HG03520 (cell line): ENCODE results near the gene CPOX.
"Not testable (repeated sequence)": the region's sequence is repeated elsewhere in the genome, so short reads cannot be mapped to it uniquely, and the experiment has no call there.

Experiments used
- ATAC-seq: cut with Tn5 transposase; IDR thresholded peaks from one replicate; pipeline ENCODE4 v1.9.1; 2021; ENCODE audit warnings: mild to moderate bottlenecking, moderate library complexity; ENCODE audit not compliant: unreplicated experiment

CPOX gene

DNA sequence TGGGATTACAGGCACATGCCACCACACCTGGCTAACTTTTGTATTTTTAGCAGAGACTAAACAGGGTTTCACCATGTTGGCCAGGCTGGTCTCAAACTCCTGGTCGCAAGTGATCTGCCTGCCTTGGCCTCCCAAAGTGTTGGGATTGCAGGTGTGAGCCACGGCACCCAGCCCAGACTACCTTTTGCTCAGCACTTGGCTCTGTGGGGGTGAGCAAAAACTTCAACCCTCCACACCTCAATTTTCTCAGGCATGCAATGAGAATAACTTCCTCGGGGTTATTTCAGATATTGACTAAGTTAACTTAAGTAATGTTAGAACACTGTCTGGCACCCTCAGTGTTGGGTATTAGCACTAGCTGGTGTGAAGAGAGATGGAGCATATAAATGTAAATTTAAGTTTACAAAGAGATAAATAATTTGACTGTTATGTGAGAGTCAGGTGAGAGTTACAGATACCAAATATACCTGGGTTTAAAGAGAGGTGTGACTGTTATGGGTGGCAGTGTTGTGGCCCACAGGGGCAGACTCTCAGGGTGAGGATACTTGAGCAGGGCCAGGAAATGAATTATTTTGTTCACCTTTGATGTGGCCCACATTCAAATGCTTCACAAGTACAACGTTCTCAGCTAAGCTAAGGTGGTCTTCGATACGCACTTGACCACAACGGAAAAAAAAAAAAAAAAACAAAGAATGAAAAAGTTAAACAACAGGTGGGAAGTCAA is 29.0 kb downstream of the CPOX start:
- no peak for ATAC-seq

DNA sequence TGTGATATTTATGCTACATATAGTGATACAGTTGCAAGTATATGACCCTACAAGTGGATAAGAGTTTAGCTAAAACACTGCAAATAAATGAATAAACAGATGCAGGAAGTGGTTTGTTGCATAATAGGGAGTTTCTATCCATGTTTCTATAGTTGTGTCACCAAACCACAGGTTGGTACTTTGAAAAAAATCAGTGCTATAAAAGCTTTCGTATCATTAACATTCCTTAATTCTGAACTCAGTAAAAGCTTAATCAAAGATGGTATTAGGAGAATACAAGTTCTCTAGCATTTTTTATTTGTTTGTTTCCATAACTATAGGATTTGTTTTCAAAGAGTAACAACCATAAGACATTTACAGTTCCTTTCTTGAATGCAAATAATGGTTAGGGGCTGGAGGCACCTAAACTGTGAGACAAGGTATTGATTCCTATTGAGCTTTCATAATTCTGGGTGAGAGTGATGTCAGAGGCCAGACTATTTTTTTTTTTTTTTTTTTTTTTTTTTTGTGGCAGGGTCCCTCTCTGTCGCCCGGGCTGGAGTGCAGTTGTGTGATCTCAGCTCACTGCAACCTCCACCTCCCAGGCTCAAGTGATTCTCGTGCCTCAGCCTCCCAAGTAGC is 29.6 kb downstream of the CPOX start:
- peak; percentile 50 for ATAC-seq

DNA sequence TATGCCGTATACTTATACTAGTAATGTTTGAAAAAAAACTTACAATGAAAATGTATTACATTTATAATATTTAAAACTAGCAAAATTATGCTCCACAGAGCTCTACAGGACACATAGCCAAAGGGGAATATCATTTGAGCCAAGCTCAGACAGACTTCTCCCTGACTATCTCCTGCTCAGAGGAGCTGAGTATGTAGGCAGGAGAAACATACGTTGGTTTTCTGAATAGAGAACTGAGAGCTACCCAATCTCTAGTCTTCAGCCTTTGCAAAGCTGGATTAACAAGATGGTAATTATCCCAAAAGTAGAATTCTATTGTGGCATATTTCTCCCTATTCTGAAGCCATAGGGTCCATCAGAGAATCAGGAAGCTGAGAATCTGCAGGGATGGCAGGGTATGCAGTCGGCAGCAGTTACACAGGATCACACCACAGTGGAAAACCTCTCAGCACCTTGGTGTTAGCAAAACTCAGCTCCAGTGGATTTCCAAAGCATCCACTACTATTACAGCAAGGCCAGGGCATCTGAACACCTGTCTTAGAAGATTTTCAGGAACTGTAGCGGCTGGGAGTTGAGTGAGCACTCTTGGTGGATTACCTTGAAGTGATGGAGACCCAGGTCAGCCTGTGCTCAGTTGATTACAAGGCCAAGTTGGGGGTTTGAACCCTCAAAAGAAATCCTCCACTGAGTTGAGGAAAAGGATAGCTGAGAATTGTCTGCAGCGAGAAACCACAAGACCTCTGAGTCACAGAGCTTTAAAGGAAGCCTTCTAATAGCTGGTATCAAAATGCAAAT is 31.5 kb downstream of the CPOX start:
- ATAC-seq, result no peak

DNA sequence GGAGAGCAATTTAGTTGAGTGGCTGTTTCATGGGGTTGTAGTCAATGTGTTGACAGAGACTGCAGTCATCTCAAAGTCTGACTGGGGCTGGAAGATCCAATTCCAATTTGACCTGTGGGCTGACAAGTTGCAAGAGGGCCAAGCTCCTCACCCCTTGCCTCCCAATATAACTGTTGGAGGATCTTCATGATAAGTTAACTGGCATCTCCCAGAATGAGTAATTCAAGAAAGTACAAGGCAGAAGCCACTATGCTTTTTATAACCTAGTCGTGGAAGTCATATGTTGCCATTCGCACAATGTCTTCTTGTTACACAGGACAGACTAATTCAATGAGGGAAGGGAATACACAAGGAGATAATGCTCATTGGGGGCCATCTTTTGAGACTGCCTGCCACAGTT is 32.5 kb downstream of the CPOX start:
- no peak for ATAC-seq

DNA sequence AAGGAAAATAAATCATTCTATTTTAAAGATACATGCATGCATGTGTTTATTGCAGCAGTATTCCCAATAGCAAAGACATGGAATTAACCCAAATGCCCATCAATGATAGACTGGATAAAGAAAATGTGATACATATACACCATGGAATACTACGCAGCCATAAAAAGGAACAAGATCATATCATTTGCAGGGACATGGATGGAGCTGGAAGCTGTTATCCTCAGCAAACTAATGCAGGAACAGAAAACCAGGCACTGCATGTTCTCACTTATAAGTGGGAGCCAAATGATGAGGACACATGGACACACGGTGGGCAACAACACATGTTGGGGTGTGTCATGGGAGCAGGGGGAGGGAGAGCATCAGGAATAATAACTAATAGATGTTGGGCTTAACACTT is 33.6 kb downstream of the CPOX start:
- not testable (repeated sequence) for ATAC-seq

DNA sequence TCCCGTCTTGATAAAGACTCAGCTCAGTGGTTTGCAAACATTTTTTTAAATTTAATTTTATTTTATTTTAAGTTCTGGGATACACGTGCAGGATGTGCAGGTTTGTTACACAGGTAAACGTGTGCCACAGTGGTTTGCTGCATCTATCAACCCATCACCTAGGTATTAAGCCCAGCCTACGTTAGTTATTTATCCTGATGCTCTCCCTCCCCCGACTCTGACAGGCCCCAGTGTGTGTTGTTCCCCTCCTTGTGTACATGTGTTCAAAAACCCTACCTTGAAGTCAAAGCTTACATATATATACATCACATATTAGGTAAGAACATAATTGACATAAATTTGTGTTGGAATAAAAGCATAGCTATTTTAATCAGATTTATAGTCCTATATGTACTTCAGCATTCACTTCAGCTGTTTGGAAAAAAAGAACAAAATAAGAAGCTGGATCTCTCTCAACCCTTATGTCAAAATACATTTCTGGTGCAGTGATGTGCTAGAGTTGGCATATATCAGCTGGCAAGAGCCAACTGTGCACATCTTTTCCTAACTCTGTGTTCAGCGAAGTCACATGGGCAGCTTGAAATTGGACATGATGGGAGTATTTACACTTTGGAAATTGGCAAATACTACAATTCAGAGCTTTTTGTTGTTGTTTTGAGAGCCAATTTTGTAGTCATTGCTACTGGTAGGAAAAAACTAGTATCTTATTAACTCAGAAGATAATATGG is 35.1 kb downstream of the CPOX start:
- no peak for ATAC-seq

DNA sequence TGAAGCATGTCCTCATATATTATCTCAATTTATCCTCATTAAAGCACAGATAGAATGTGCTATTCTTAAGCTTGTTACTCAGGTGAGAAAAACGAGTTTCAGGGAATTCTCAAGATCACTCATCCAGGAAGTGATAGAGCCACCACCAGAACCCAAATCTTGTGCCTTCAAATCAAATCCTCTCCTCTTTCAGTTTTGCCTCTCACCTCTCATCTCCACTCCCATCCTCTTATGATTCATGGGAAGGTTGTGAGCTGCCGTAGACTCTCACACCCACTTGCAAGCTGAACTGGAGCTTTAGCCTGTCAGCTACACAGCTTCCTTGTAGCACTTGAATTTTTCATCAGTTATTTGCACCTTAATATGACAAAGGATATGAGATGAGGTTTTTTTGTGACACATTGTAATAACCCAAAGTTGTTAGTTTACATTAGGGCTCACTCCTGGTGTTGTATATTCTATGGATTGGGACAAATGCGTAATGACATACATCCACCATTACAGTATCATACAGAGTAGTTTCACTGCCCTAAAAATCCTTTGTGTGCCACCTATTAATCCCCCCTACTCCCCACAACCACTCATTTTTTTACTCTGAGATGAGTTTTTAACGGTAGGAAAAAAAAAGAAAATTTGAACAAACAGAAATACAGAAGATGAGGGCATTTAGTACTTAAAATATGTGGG is 35.9 kb downstream of the CPOX start:
- no peak for ATAC-seq

DNA sequence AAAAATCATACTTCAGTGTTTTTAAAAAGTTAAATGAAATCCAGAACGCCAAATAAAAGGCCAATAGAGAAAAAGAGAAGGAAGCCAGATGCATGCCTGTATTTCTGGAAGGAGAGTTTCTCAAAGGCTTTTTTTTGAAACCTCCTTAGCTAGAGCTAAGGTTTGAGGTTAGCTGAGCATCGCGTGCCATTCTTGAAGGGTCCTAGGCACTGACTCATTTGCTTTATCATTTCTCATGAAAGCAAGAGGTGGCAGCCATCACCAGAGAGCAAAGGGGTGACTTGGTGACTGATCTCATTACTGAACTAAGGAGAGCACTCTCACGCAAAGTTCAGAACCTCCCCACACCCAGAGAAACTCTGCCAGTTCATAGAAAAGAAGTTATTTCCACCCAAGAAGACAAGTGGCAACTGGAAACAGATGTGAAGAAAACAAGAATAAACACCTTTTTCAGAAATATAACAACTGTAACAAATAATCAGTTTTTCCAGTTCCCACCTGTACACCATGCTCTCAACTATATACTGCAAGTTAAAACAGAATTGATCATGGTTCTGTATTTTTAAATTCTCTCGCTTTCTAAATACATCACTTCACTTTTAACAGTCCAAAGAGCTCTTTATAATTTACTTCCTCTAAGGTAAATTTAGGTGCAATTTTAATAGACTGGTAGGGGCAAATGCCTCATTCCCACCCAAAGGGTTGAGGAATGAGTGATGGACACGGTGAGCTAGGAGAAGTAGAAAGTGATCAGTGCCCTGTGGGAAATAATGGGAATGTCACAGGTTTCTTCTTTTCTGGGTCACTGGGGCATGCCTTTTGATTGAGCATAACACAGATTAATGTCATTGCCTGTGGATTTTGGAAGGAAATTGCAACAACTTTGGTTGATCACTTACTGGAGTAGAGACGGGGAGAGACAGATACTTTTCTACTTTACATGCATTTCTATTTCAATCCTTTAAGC is 37.0 kb downstream of the CPOX start:
- ATAC-seq, result peak; percentile 76

DNA sequence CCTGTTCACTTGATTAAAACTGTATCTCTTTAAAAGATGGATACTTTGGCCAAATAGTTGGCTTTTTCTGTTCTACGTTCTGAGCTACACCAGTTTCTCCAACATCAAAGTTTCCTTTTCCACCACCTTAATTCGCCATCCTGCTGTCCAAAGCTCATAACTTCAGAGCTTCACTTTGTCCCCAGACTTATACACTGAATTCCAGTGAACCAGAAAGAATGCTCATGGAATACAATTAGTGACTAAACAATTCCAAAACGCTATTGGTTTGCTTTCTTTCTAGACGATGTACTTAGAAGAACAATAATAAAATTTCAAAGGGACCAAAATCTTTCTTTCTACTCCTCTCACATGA is 38.4 kb downstream of the CPOX start:
- ATAC-seq, result no peak

DNA sequence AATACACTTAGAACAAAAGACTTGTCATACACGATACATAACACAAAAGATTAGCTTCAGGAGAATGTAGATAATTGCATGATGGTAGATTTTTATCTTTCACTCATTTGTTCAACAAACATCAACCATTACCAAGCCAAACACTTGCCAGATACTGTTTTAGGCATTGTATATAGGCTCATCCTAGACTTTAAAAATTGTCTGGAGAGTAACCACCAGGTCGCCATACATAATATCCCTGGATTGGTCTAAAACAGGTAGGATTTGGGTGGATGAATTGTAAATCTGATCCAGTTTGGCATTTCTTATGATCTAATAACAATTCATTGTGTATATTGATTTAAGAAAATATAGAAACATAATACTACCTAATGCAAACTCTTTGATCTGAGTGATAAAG is 38.8 kb downstream of the CPOX start:
- ATAC-seq, result no peak

DNA sequence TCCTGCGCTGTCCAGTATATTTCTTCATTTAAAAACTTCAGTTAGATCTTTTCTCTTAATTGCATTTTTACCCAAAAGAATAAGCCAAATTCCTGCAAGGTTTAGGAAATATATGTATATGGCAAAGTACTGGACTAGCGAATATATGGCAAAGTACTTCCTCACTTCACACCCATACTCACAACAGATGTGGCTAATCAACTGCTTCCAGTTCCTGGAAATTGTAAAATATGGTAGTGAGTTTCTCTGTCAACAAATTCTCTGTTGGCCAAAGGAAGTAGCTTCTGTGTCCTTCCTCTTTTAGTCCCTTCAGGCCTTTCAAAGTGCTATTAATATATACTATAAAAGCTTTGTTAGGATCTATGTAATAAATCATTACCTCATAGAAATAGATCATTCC is 39.7 kb downstream of the CPOX start:
- no peak for ATAC-seq

DNA sequence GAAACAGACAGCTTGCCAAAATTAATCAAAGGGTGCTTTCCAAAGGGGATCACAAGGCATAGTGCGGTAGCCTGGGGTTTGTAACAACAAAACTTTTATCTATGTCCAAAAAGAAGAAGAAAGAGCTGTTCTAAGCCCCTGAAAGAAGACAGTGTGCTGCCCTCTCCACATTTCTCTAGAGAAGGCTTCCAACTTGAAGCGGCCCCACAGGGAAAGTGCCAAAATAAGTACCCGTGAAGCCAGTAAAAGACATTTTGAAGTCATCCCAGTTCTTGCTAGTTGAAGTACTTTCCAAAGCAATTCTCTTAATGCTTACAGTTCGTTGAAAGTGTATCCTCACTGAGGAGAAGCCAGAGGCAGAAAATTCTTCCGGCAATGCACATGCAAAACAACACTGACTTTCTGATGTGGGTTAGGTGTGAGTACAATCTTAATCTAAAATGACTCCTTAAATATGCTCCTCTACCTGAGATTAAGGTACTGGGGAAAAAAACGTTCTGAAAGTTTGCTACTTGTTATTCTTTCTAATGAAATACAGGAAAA is 40.3 kb downstream of the CPOX start:
- ATAC-seq, result no peak

DNA sequence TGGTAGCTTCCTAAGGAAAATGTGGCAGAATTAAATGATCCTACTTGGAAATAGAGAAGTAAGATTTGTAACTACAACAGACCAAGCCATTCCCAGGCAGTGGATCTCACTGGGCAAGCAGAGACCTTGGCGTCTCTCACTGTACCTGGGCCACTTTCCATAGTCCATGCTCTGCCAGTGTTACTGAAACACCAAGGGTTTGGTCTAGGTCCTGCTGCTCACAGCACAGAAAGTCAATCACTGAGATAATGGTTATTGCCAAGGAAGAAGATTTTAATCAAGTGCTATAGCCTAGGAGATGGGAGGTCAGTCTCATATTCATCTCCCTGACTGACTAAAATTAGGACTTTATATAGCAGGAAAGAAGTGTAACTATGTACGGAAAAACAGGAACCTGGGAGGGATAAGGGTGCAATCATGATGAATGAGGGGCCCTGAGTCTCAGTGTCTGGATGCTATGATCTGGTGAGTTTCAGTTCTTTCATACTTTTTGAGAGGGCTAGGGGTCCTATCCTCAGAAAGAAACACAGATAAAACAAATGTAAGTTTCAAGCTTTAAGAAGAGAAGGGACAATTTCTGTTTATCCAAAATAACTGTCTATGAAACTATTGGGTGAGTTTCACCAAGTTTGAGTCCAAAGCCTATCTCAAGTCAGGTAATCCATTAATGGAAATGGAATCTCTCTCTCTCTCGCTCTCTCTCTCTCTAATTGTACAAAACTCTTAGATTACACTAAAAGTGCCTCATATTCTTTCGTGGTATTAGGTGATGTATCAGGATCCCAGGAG is 41.0 kb downstream of the CPOX start:
- no peak for ATAC-seq

DNA sequence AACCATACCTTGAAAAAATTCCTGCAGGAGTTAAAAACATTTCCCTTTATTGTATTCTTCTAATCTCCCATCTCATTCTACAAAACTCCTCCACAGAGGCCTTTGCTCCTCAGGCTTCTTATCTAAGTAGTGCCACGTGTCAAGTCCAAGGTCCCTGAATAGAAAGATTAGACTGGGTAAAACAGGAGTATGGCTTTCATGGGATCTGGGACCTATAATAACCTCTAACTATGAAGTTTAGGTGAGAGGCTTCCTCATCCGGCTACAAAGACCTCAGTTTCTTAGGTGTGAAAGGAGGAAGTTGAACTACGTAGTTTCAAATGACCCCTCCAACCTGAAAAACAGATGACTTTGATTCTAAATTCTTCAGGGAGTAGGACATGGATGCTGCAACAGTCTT is 41.7 kb downstream of the CPOX start:
- no peak for ATAC-seq

DNA sequence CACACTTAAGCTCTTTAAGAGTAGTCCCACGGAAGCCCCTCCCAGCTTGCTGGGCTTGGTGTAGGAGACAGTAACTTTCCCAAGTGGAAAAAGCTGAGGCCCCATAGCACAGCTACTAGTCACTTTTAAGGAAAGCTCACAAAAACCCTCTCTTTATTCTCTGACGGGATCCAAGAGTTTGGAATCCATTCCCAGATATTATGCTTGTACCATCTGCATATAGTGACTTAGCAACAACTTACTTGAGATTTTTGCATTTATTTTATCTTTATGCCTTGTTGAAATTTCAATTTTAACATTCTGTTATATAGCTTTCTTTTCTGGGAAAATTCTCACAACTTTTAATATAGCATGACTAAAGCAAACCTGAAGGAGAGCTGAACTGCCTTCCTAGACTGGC is 42.2 kb downstream of the CPOX start:
- no peak for ATAC-seq

DNA sequence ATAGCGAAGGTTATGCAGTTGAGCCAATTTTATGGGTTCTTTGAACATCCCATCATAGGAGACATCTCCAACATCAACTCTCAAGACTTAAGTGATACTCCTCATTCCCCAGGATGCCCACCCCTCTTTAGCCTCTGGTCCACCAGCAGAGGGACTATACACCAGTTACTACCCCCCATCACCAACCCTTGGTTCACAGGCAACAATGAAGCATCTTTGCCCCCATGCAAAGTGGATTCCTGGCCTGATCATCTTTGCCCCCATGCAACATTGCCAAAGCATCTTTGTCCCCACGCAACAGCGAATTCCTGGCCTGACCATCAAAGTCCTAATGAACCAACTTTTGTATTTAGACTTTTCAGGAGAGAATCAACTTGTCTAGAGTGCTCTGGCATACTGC is 42.6 kb downstream of the CPOX start:
- ATAC-seq, result no peak

DNA sequence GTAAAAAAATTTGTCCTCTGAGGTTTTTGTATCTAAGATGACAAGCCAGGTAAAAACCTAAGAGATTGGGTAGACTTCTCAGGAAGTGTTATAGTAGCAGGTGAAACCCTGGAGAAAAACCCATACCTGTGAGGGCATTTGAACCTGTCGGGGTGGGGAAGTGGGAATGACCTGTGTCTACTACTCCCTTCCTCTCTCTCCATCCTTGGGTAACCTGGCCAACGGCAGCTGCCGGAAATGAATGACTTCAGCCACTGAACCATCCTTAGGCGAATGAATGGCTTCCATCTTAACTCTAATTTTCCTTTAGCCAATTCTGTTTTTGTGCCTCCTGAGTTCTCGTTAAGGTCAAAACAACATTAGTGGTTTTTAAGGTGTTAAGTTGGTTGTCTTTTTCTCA is 44.9 kb downstream of the CPOX start:
- no peak for ATAC-seq

DNA sequence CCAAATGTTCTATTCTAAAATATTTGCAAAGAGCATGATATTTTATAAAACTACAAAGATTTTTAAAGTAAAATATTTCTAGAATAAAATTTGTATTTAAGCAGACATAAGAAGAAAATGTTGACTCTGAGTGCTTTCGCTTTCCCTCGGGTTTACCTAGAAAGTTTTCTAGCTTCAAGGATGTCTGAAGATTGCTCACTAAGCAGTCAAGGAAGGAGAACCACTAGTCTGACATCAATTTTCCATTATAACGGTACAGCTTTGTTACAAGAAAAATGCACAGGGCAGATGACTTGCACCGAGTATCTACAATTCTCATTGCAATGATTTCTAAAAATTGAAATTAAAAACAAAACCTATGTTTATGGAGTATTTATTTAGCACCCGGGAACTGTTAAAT is 47.5 kb downstream of the CPOX start:
- ATAC-seq, result peak; percentile 67

DNA sequence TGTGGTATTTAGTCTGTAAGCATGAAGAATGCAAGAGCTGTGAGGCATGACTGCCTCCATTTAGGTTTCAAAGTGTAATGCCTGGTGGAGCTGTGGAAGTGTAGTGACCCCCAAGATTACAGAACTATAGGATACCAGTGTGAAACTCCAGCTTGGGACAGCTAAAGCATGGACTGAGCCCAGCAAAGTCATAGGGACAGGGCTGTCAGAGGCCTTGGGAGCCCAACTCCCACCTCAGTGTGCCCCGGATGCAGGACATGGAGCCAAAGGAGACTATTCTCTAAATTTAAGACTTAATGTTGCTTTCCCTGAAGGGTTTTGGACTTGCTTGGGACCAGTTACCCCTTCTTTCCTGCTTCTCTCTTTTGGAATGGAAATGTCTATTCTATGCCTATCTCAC is 50.8 kb downstream of the CPOX start:
- no peak for ATAC-seq
